HCT116 (cell line): Measurements from ENCODE around the gene NUDC. TPM values are rescaled to one million over a fixed set of nuclear protein-coding genes. Genes with fewer than 3 reads are reported as not detected.

Source experiments
- ATAC-seq: fragments of 200-7000 bp; cut with Tn5 transposase; 2 replicates; pipeline ENCODE4 v1.9.1; 2020; ENCODE audit warnings: mild to moderate bottlenecking, moderate library complexity
- BruUV-seq: library from RNA; stranded (reverse); fragments of 400-500 nt; replicated peaks from 2 replicates; lab custom pipeline; 2021; lab: Mats Ljungman, UMichigan
- CTCF ChIA-PET: fragments of 300-600 bp; sonication (Branson Sonifier 250); formaldehyde crosslinking; loops from one replicate; lab custom pipeline; 2021; ENCODE audit warnings: antibody characterized with exemption; lab: Charles Lee
- POLR2A ChIA-PET: fragments of 300-600, 350-600 bp; sonication (Branson Sonifier 250); formaldehyde crosslinking; loops from one replicate; lab custom pipeline; 2021; ENCODE audit warnings: antibody characterized with exemption; lab: Charles Lee
- RAD21 ChIA-PET, 2 experiments: fragments of 300-600 bp; sonication (Branson Sonifier 250); formaldehyde crosslinking; loops; one replicate each; lab custom pipeline; 2023; ENCODE audit warnings: low total read pairs in 2 of 2; ENCODE audit not compliant: uncharacterized antibody in 2 of 2, unreplicated experiment in 2 of 2, low non-redundant PET in 1 of 2; lab: Charles Lee
- DNase-seq: peaks from one replicate; pipeline ENCODE4 v3.0.0-alpha.2; 2010; ENCODE audit warnings: low read depth, low spot score
- H2AFZ ChIP-seq: fragments of 200-600 bp; shearing (Covaris generic), sonication (generic); 2 replicates; pipeline ENCODE4 v1.6.1; 2017; ENCODE audit warnings: low read depth, mixed run types, mixed read lengths, antibody characterized with exemption, low read length; ENCODE audit not compliant: poor library complexity, severe bottlenecking
- H3K27ac ChIP-seq: 2 replicates; pipeline ENCODE4 v1.5.1; 2012; ENCODE audit warnings: low read depth, low read length
- H3K27me3 ChIP-seq: fragments of 200-600 bp; sonication (generic); 2 replicates; pipeline ENCODE4 v1.6.1; 2016; ENCODE audit warnings: mixed run types, low read length, mixed read lengths; ENCODE audit not compliant: insufficient read depth
- H3K36me3 ChIP-seq, 2 experiments: fragments of 200-500 bp in 1 of 2; fragments of 200-600 bp in 1 of 2; sonication (Bioruptor generic) in 1 of 2; sonication (generic) in 1 of 2; 2 replicates each; pipeline versions ENCODE4 v1.5.1 to v1.6.1; 2014 to 2016; ENCODE audit warnings: low read length in 2 of 2, inconsistent platforms in 1 of 2, mixed read lengths in 1 of 2, mixed run types in 1 of 2; ENCODE audit not compliant: insufficient read depth in 2 of 2, control insufficient read depth in 1 of 2
- H3K4me1 ChIP-seq, 2 experiments: fragments of 200-600 bp in 1 of 2; sonication (generic) in 1 of 2; 2 replicates each; pipeline versions ENCODE4 v1.5.1 to v1.6.1; 2012 to 2017; ENCODE audit warnings: low read length in 2 of 2, inconsistent platforms in 1 of 2, mild to moderate bottlenecking in 1 of 2, mixed read lengths in 1 of 2, mixed run types in 1 of 2, moderate library complexity in 1 of 2; ENCODE audit not compliant: insufficient read depth in 2 of 2, control insufficient read depth in 1 of 2
- H3K4me2 ChIP-seq: fragments of 200-600 bp; sonication (generic); 2 replicates; pipeline ENCODE4 v1.6.1; 2017; ENCODE audit warnings: mixed run types, low read length, mixed read lengths
- H3K4me3 ChIP-seq, 2 experiments: fragments of 200-600 bp in 1 of 2; sonication (generic) in 1 of 2; replicated peaks in 1 of 2; 2 replicates each; pipeline ENCODE4 v1.5.1; 2011 to 2016; ENCODE audit warnings: low read length in 2 of 2, control low read depth in 1 of 2, low read depth in 1 of 2, mild to moderate bottlenecking in 1 of 2, mixed read lengths in 1 of 2, mixed run types in 1 of 2
- H3K79me2 ChIP-seq: fragments of 200-600 bp; sonication (generic); 2 replicates; pipeline ENCODE4 v1.6.1; 2017; ENCODE audit warnings: mild to moderate bottlenecking, mixed run types, low read length, moderate library complexity, mixed read lengths; ENCODE audit not compliant: insufficient read depth
- H3K9ac ChIP-seq: fragments of 200-600 bp; sonication (generic); 2 replicates; pipeline ENCODE4 v1.6.1; 2016; ENCODE audit warnings: low read length, mixed read lengths
- H3K9me2 ChIP-seq: fragments of 200-600 bp; sonication (generic), shearing (Covaris generic); 2 replicates; pipeline ENCODE4 v1.6.1; 2017; ENCODE audit warnings: mixed run types, mild to moderate bottlenecking, moderate library complexity; ENCODE audit not compliant: insufficient read depth
- H3K9me3 ChIP-seq, 2 experiments: fragments of 200-500 bp in 1 of 2; fragments of 200-600 bp in 1 of 2; sonication (Bioruptor generic) in 1 of 2; sonication (generic) in 1 of 2; 2 replicates each; pipeline ENCODE4 v1.6.1; 2014 to 2017; ENCODE audit warnings: low read length in 2 of 2, mixed read lengths in 2 of 2, inconsistent platforms in 1 of 2, low read depth in 1 of 2, mild to moderate bottlenecking in 1 of 2, mixed run types in 1 of 2, moderate library complexity in 1 of 2; ENCODE audit not compliant: control insufficient read depth in 1 of 2, insufficient read depth in 1 of 2
- H4K20me1 ChIP-seq: fragments of 200-600 bp; sonication (generic), shearing (Covaris generic); 2 replicates; pipeline ENCODE4 v1.6.1; 2017; ENCODE audit warnings: mixed run types, mild to moderate bottlenecking, moderate library complexity; ENCODE audit not compliant: insufficient read depth
- CBX3 ChIP-seq: IDR thresholded peaks from 2 replicates; pipeline ENCODE4 v1.6.1; 2012; ENCODE audit warnings: low read depth
- CTCF ChIP-seq, 3 experiments: fragments of 200-600 bp in 1 of 3; sonication (generic) in 1 of 3; IDR thresholded peaks in 2 of 3; conservative IDR thresholded peaks in 1 of 3; 2 replicates each; pipeline ENCODE4 v1.5.1; 2012 to 2017; ENCODE audit warnings: low read depth in 2 of 3, low read length in 2 of 3, antibody characterized with exemption in 1 of 3, borderline replicate concordance in 1 of 3, control low read depth in 1 of 3, mild to moderate bottlenecking in 1 of 3, mixed read lengths in 1 of 3, mixed run types in 1 of 3, moderate library complexity in 1 of 3; ENCODE audit not compliant: insufficient read depth in 1 of 3
- EGR1 ChIP-seq: IDR thresholded peaks from 2 replicates; pipeline ENCODE4 v1.6.1; 2012; ENCODE audit warnings: low read depth
- JUND ChIP-seq: IDR thresholded peaks from 2 replicates; pipeline ENCODE4 v1.6.1; 2012
- RAD21 ChIP-seq: IDR thresholded peaks from 2 replicates; pipeline ENCODE4 v1.6.1; 2012; ENCODE audit warnings: low read depth, mild to moderate bottlenecking
- SRF ChIP-seq: IDR thresholded peaks from 2 replicates; pipeline ENCODE4 v1.6.1; 2012; ENCODE audit warnings: low read depth
- ZBTB33 ChIP-seq: IDR thresholded peaks from 2 replicates; pipeline ENCODE4 v1.6.1; 2011; ENCODE audit warnings: mild to moderate bottlenecking, low read length, moderate library complexity; ENCODE audit not compliant: insufficient replicate concordance; ENCODE audit errors: extremely low read depth
- ZFX ChIP-seq: fragments of 450-650 bp; IDR thresholded peaks from 2 replicates; pipeline ENCODE4 v1.6.1; 2017
- intact Hi-C: fragments of 100-400 bp; cut with micrococcal nuclease; formaldehyde crosslinking; loops from 2 replicates; pipeline ENCODE4 v1.10.0; 2022
- total RNA-seq: library from RNA; stranded (reverse); gene quantifications from one replicate; pipeline ENCODE4 v1.2.1, GENCODE V29; 2021; ENCODE audit not compliant: unreplicated experiment
- TF ChIP-seq, protein P1 (sequence below): IDR thresholded peaks from 2 replicates; pipeline ENCODE4 v1.6.1; 2012

NUDC gene
- total RNA-seq, 1 experiment from 2014 or later: 119 TPM

DNA sequence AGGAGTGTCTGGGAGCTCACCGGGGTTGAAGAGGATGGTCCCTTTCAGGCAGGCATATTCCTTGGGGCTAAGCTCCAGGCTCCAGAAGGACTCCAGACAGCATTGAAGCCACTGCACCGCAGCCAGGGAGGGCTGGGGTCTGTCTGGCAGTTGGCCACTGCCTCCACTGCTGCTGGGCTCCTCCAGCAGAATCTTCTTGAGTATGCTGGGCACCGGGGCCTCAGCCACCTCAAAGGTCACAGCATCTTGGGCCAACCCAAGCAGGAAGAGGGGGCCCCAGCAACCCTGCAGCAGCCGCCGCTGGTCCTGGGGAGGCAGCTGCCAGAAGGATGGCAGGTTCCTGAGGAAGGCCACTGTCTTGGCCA is 8.2 kb upstream of the NUDC start:
- TF ChIP-seq RAD21 (no peak), ZFX (no peak), ZBTB33 (no peak), CBX3 (no peak), EGR1 (no peak), CTCF (IDR thresholded peaks at IDR 0.05 in 2 of 3, conservative IDR thresholded peaks at IDR 0.05 in 1 of 3; ENCODE audit: borderline replicate concordance in 1 of 3, insufficient read depth in 1 of 3, low read depth in 2 of 3, low read length in 2 of 3) (no peak), JUND (no peak), SRF (no peak)
- TF ChIP-seq, protein P1, sequence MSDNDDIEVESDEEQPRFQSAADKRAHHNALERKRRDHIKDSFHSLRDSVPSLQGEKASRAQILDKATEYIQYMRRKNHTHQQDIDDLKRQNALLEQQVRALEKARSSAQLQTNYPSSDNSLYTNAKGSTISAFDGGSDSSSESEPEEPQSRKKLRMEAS: no peak
- no peak overlapping the region for H3K4me2 ChIP-seq
- peaks cover 5% of the 10 kb centered on the region in 2 experiments; a peak in 2 of 4 replicates for H3K4me1 ChIP-seq
- 0 out of 2 replicates have a peak, but pooled peaks have one; percentile 7 for ATAC-seq
- no TSS peak for BruUV-seq
- RAD21 ChIA-PET: no interaction called here
- no peak overlapping the region for H3K9ac ChIP-seq
- H3K27me3 ChIP-seq: no peaks in the 10 kb centered on the region
- H3K36me3 ChIP-seq: no peaks in the 10 kb centered on the region
- no peaks in the 10 kb centered on the region for H4K20me1 ChIP-seq
- no peak overlapping the region for H3K27ac ChIP-seq
- DNase-seq: no peak
- H2AFZ ChIP-seq: no peak overlapping the region
- POLR2A ChIA-PET: interaction anchor here (1.2 kb wide), 1 partner anchor 13 kb away, joined by 3 read pairs; the partner anchor contains the start of gene GPATCH3
- H3K9me2 ChIP-seq: no peaks in the 10 kb centered on the region
- CTCF ChIA-PET: no interaction called here
- intact Hi-C loops: no loop called here
- no peak overlapping the region for H3K4me3 ChIP-seq
- no peaks in the 10 kb centered on the region for H3K9me3 ChIP-seq
- no peaks in the 10 kb centered on the region for H3K79me2 ChIP-seq
